Stimulated activated effector memory CD8-positive, alpha-beta T cell treated with anti-CD3 and anti-CD28 coated beads, Interleukin-12 subunit alpha, Interleukin-12 subunit beta, amount 100 ng/mL, for 72 hours (primary cell): ENCODE measurements around the gene TMEM126B.
"Not testable (repeated sequence)": the region's sequence is repeated elsewhere in the genome, so short reads cannot be mapped to it uniquely, and the experiment has no call there.

Experiments used
- ATAC-seq: fragments of 150-1000 bp; cut with Tn5 transposase; 2 replicates; pipeline ENCODE4 v1.10.0; 2021
- DNase-seq, 2 donors: peaks; one replicate each; pipeline ENCODE4 v3.0.0; 2021 to 2022; ENCODE audit warnings: low spot score in 2 of 2
- H3K27ac Mint-ChIP-seq: one replicate; pipeline ENCODE4 v1.8.0; 2022; ENCODE audit warnings: mild to moderate bottlenecking, mixed read lengths
- H3K36me3 Mint-ChIP-seq: one replicate; pipeline ENCODE4 v1.8.0; 2022; ENCODE audit warnings: mild to moderate bottlenecking, mixed read lengths
- H3K4me1 Mint-ChIP-seq: one replicate; pipeline ENCODE4 v1.8.0; 2022; ENCODE audit warnings: mixed read lengths
- H3K4me3 Mint-ChIP-seq: one replicate; pipeline ENCODE4 v1.8.0; 2022; ENCODE audit warnings: mild to moderate bottlenecking, mixed read lengths
- H3K9me3 Mint-ChIP-seq: one replicate; pipeline ENCODE4 v1.8.0; 2022; ENCODE audit warnings: mixed read lengths

The TMEM126B gene

GRCh38 chr11:85627998-85628770 lies at the start of gene TMEM126B:
Gene TMEM126B (plus strand): TSS chr11:85628593. CDS start chr11:85628608, 15 bp downstream.
- peak; percentile 88 to 96 for DNase-seq
- peak within 1 kb of the TSS; percentile 99 for H3K4me3 Mint-ChIP-seq
- no peaks in the 10 kb centered on the region for H3K9me3 Mint-ChIP-seq
- H3K36me3 Mint-ChIP-seq: peaks cover 23% of the 10 kb centered on the region
- ATAC-seq: peak; percentile 99
- H3K4me1 Mint-ChIP-seq: peaks cover 35% of the 10 kb centered on the region
- H3K27ac Mint-ChIP-seq: peak within 1 kb of the TSS; percentile 94

DNA sequence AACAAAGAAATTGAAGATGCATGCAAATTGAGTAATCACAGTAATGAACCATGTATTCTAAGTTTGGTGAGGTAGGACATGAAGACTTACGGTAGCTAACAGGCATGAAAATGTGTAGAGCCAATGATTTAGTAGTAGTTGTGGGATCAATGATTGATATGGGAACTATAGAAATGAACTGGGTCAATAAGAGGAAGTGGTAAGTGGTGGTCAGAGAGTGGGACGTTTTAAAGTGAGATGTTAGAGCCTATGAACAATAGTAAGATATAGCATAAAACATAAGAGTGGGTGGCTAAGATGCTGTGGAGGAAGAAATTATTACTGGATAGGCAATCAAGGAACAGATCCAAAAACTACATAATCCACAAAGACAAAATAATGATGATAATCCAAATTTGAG lies 46.3 kb upstream of the TMEM126B start:
- Mint-ChIP-seq H3K36me3 (no peaks in the 10 kb centered on the region), H3K9me3 (peaks cover 8% of the 10 kb centered on the region), H3K4me3 (no peak overlapping the region), H3K4me1 (peaks cover 7% of the 10 kb centered on the region), H3K27ac (no peak overlapping the region)
- DNase-seq: no peak
- peak; percentile 95 for ATAC-seq

GRCh38 chr11:85589373-85589772 lies 39.0 kb upstream of the TMEM126B start:
- Mint-ChIP-seq H3K4me1 (no peaks in the 10 kb centered on the region), H3K4me3 (no peak overlapping the region), H3K36me3 (no peaks in the 10 kb centered on the region), H3K9me3 (no peaks in the 10 kb centered on the region), H3K27ac (no peak overlapping the region)
- DNase-seq: no peak
- ATAC-seq: no peak

- Mint-ChIP-seq H3K9me3 (no peaks in the 10 kb centered on the region), H3K27ac (no peak overlapping the region), H3K4me1 (no peaks in the 10 kb centered on the region), H3K36me3 (no peaks in the 10 kb centered on the region), H3K4me3 (no peak overlapping the region)
- no peak for DNase-seq
- ATAC-seq: no peak
Observed at GRCh38 chr11:85590848-85591483, 37.4 kb upstream of the TMEM126B start.

DNA sequence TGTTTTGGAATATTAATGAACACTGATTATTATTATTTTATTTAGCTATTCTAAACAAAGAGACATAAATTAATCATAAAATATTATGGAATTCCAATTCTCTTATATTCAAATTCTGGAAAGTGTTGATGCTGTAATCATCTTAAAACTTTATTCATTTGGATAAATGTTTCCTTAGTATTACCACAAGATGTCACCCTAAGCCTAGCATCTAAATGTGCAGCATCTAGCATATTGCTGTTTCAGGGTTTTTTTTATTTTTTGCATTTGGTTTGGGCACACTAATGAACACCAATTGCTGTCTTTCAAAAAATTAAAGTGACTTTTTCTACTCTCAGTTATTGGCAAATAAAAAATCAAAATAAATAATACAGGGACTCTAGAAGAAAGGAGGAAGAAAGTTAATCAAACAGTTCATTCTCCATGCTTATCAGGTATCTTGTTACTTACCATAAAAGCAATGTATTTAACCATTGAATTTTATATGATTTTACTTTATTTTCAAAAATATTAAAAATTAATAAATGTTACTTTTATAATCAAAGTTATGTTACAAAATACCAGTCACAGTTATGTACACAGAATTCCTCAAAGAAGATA lies 33.0 kb upstream of the TMEM126B start:
- peak; percentile 45 for ATAC-seq
- H3K27ac Mint-ChIP-seq: no peak overlapping the region
- no peak overlapping the region for H3K4me3 Mint-ChIP-seq
- H3K9me3 Mint-ChIP-seq: no peaks in the 10 kb centered on the region
- no peak for DNase-seq
- H3K4me1 Mint-ChIP-seq: no peaks in the 10 kb centered on the region
- H3K36me3 Mint-ChIP-seq: no peaks in the 10 kb centered on the region

DNA sequence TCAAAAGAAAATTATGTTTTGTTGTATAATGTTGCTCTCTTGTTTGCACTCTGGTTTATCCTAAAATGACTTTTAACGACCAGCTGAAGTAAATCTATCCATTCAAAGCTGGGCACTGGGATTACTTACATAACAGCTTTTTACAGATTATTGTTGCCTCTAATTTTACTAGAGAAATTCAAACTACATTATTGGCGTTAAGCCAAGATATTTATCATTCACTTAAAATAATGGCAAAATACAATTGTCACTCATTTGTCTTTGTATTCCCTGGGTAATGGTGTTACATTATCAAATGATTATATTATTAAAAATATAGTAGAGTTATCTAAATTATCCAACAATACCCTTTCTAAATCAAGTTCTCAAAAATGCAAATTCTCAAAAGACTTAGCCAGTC lies 31.5 kb upstream of the TMEM126B start:
- no peaks in the 10 kb centered on the region for H3K4me1 Mint-ChIP-seq
- H3K9me3 Mint-ChIP-seq: no peaks in the 10 kb centered on the region
- no peak for ATAC-seq
- DNase-seq: no peak
- no peak overlapping the region for H3K27ac Mint-ChIP-seq
- H3K36me3 Mint-ChIP-seq: no peaks in the 10 kb centered on the region
- H3K4me3 Mint-ChIP-seq: no peak overlapping the region

DNA sequence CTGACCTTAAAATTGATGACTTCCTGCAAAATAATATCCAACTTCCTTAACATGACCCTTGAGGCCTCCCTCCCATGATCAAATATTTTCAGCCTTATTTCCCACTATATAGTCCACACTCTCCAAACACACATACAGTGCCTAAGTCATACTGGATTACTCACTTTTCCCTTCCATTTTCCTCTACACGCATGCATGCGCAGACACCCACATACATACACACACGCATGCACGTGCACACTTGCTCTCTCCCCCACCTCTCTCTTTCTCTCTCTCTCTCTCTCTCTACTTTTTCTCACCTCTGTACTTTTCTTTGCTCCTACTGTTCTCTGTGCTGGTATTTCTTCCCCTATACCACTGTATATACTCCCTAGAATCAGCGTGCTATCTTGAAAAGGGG lies 29.3 kb upstream of the TMEM126B start:
- Mint-ChIP-seq H3K27ac (no peak overlapping the region), H3K9me3 (no peaks in the 10 kb centered on the region), H3K36me3 (no peaks in the 10 kb centered on the region), H3K4me1 (no peaks in the 10 kb centered on the region), H3K4me3 (no peak overlapping the region)
- DNase-seq (no peak), ATAC-seq (no peak)

- Mint-ChIP-seq H3K4me1 (no peaks in the 10 kb centered on the region), H3K36me3 (no peaks in the 10 kb centered on the region), H3K9me3 (no peaks in the 10 kb centered on the region), H3K27ac (no peak overlapping the region), H3K4me3 (no peak overlapping the region)
- DNase-seq (no peak), ATAC-seq (no peak)
Observed at GRCh38 chr11:85602526-85603213, 25.7 kb upstream of the TMEM126B start.

DNA sequence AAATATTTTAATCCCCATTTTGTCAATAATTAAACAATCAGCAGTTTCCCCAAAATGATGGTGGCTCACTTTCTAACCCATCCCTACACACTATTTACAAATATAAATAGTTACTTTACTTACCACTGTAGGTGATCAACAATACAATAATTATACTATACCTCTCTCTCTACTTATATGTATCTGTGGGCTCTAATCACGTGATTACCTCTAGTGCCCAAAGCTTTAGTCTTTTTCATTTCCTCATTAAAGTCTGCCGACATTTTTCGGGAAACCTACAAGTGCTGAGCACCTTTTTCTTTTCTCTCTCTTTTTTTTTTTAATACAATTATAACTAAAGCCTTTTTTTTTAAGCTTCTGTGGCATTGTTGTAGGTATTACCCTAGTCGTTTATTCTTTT lies 25.2 kb upstream of the TMEM126B start:
- no peak overlapping the region for H3K27ac Mint-ChIP-seq
- ATAC-seq: no peak
- no peaks in the 10 kb centered on the region for H3K9me3 Mint-ChIP-seq
- DNase-seq: no peak
- H3K36me3 Mint-ChIP-seq: no peaks in the 10 kb centered on the region
- no peak overlapping the region for H3K4me3 Mint-ChIP-seq
- H3K4me1 Mint-ChIP-seq: no peaks in the 10 kb centered on the region

DNA sequence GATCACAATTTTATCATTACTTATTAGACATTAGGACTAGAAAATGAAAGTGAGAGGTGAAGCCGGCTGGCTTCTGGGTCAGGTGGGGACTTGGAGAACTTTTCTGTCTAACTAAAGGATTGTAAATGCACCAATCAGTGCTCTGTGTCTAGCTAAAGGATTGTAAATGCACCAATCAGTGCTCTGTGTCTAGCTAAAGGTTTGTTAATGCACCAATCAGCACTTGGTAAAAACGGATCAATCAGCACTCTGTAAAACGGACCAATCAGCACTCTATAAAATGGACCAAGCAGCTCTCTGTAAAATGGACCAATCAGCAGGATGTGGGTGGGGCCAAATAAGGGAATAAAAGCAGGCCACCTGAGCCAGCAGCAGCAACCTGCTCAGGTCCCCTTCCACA lies 22.2 kb upstream of the TMEM126B start:
- H3K36me3 Mint-ChIP-seq, H3K9me3 Mint-ChIP-seq, H3K4me1 Mint-ChIP-seq, H3K4me3 Mint-ChIP-seq, DNase-seq, ATAC-seq, H3K27ac Mint-ChIP-seq: not testable (repeated sequence)

- not testable (repeated sequence) for DNase-seq, H3K36me3 Mint-ChIP-seq, ATAC-seq, H3K4me3 Mint-ChIP-seq, H3K27ac Mint-ChIP-seq, H3K4me1 Mint-ChIP-seq, H3K9me3 Mint-ChIP-seq
Observed at GRCh38 chr11:85608621-85609020, 19.8 kb upstream of the TMEM126B start.

GRCh38 chr11:85609286-85609685 lies 19.1 kb upstream of the TMEM126B start:
- not testable (repeated sequence) for DNase-seq

DNA sequence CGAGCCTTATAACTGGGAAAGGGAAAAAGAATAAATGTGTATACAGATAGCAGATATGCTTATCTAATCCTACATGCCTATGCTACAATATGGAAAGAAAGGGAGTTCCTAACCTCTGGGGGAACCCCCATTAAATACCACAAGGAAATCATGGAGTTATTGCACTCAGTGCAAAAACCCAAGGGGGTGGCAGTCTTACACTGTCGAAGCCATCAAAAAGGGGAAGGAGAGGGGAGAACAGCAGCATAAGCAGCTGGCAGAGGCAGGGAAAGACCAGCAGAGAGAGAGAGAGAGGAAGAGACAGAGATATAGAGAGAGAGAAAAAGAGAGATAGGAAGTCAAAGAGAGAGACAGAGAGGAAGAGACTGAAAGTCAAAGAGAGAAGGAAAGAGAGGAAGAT lies 16.8 kb upstream of the TMEM126B start:
- not testable (repeated sequence) for H3K36me3 Mint-ChIP-seq, ATAC-seq, H3K4me3 Mint-ChIP-seq, H3K4me1 Mint-ChIP-seq, H3K9me3 Mint-ChIP-seq, H3K27ac Mint-ChIP-seq, DNase-seq

More at GRCh38 chr11:85609286-85609685, 19.1 kb upstream of the TMEM126B start:
- H3K4me1 Mint-ChIP-seq, ATAC-seq, H3K4me3 Mint-ChIP-seq, H3K9me3 Mint-ChIP-seq, H3K36me3 Mint-ChIP-seq, H3K27ac Mint-ChIP-seq: not testable (repeated sequence)

GRCh38 chr11:85619499-85619898 lies 8.9 kb upstream of the TMEM126B start:
- H3K4me1 Mint-ChIP-seq: peaks cover 4% of the 10 kb centered on the region
- H3K4me3 Mint-ChIP-seq: no peak overlapping the region
- no peak overlapping the region for H3K27ac Mint-ChIP-seq
- DNase-seq (no peak), ATAC-seq (peak; percentile 46)
- no peaks in the 10 kb centered on the region for H3K36me3 Mint-ChIP-seq
- no peaks in the 10 kb centered on the region for H3K9me3 Mint-ChIP-seq

GRCh38 chr11:85620256-85620655 lies 8.1 kb upstream of the TMEM126B start:
- H3K9me3 Mint-ChIP-seq: no peaks in the 10 kb centered on the region
- no peaks in the 10 kb centered on the region for H3K36me3 Mint-ChIP-seq
- no peak for DNase-seq
- H3K4me1 Mint-ChIP-seq: peaks cover 10% of the 10 kb centered on the region
- H3K27ac Mint-ChIP-seq: no peak overlapping the region
- H3K4me3 Mint-ChIP-seq: no peak overlapping the region
- peak; percentile 40 for ATAC-seq
